Bronchial epithelial cell (primary cell): ENCODE measurements around the gene SPEF2. TPM values are rescaled to one million over a fixed set of nuclear protein-coding genes. Genes with fewer than 3 reads are reported as not detected.
"Not testable (repeated sequence)": the region's sequence is repeated elsewhere in the genome, so short reads cannot be mapped to it uniquely, and the experiment has no call there.

Source experiments
- DNase-seq: peaks from one replicate; pipeline ENCODE4 v3.0.0-alpha.2; 2010; ENCODE audit warnings: low read depth
- FAIRE-seq: peaks from 2 replicates; lab custom pipeline; 2011; peaks lifted over from hg19 to GRCh38; lab: Jason Lieb, UNC
- H3K27me3 ChIP-seq: 2 replicates; pipeline ENCODE4 v1.5.1; 2011; ENCODE audit warnings: low read length; ENCODE audit not compliant: control insufficient read depth, insufficient read depth
- H3K36me3 ChIP-seq: 2 replicates; pipeline ENCODE4 v1.5.1; 2011; ENCODE audit warnings: low read length; ENCODE audit not compliant: control insufficient read depth, insufficient read depth
- H3K4me3 ChIP-seq: 2 replicates; pipeline ENCODE4 v1.5.1; 2011; ENCODE audit warnings: mild to moderate bottlenecking, low read depth, low read length, control low read depth
- CTCF ChIP-seq: IDR thresholded peaks from 2 replicates; pipeline ENCODE4 v1.5.1; 2011; ENCODE audit warnings: mild to moderate bottlenecking, moderate library complexity, low read length, control low read depth, inconsistent platforms; ENCODE audit not compliant: insufficient read depth, severe bottlenecking
- total RNA-seq: library from RNA; depleted of rRNA; stranded (reverse); fragments of >200 nt; gene quantifications from 2 replicates; pipeline ENCODE4 v1.2.1, GENCODE V29; 2014

The SPEF2 gene
- total RNA-seq, 1 donor from 2014 or later, result 1.1 TPM

GRCh38 chr5:35835796-35836742 lies 218.4 kb downstream of the SPEF2 start:
- Histone ChIP-seq H3K4me3 (no peak overlapping the region), H3K27me3 (no peaks in the 10 kb centered on the region), H3K36me3 (no peaks in the 10 kb centered on the region)
- DNase-seq (no peak), FAIRE-seq (no peak)
- no peak for TF ChIP-seq CTCF

- DNase-seq, result no peak
Observed at GRCh38 chr5:35838370-35839042, 220.8 kb downstream of the SPEF2 start.

GRCh38 chr5:35842856-35843255 lies 225.2 kb downstream of the SPEF2 start:
- FAIRE-seq, result no peak
- DNase-seq, result no peak
- Histone ChIP-seq H3K36me3 (no peaks in the 10 kb centered on the region), H3K4me3 (no peak overlapping the region), H3K27me3 (peaks cover 3% of the 10 kb centered on the region)
- no peak for TF ChIP-seq CTCF

More at GRCh38 chr5:35838370-35839042, 220.8 kb downstream of the SPEF2 start:
- Histone ChIP-seq H3K36me3 (no peaks in the 10 kb centered on the region), H3K4me3 (no peak overlapping the region), H3K27me3 (no peaks in the 10 kb centered on the region)
- FAIRE-seq, result no peak
- TF ChIP-seq CTCF, result no peak

- H3K36me3 ChIP-seq, H3K4me3 ChIP-seq, FAIRE-seq, DNase-seq, H3K27me3 ChIP-seq: not testable (repeated sequence)
Observed at GRCh38 chr5:35845508-35845907, 227.8 kb downstream of the SPEF2 start.

- Histone ChIP-seq H3K4me3 (no peak overlapping the region), H3K36me3 (no peaks in the 10 kb centered on the region), H3K27me3 (peaks cover 3% of the 10 kb centered on the region)
- no peak for TF ChIP-seq CTCF
- DNase-seq (no peak), FAIRE-seq (no peak)
Observed at GRCh38 chr5:35847491-35847890, 229.8 kb downstream of the SPEF2 start.

GRCh38 chr5:35847961-35848360 lies 230.3 kb downstream of the SPEF2 start:
- DNase-seq (no peak), FAIRE-seq (no peak)
- Histone ChIP-seq H3K36me3 (no peaks in the 10 kb centered on the region), H3K4me3 (no peak overlapping the region), H3K27me3 (peaks cover 3% of the 10 kb centered on the region)
- TF ChIP-seq CTCF, result no peak
